Effector CD4-positive, alpha-beta T cell (primary cell): Measurements from ENCODE around the gene AMHR2.

Source experiments
- DNase-seq: peaks from one replicate; pipeline ENCODE4 v3.0.0-alpha.2; 2020

The AMHR2 gene

DNA sequence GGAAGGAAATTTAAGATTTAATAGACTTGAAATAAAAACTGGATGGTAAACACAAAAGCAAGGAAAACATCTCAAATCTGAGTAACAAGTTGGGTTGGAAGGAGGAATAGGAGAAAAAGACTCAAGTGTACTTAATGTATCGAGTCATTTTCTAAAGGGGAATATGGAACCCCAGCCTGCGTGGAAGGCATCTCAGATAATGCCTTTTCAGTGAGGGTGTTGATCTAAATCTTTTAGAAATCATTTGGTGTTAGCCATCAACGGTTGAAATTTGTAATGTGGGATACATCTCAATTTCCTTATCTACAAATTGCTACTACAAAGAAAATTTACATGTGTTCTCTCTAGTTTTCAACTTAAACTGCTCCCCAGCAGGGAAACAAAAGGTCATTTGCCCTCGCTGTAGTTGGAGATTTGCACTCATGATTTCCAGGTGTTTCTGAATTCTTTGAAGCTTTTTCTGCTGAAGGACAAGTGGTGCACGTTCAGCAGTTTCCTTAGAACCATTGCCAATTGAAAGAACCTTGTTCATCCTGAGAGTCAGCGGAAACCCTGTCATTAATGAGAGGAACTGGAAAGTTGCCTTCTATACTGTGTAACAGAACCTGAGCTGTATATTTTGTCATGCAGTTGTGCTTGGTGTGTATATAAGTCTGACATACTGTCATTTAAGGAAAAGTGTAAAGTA, 30.4 kb downstream of the AMHR2 start:
- DNase-seq: no peak

DNA sequence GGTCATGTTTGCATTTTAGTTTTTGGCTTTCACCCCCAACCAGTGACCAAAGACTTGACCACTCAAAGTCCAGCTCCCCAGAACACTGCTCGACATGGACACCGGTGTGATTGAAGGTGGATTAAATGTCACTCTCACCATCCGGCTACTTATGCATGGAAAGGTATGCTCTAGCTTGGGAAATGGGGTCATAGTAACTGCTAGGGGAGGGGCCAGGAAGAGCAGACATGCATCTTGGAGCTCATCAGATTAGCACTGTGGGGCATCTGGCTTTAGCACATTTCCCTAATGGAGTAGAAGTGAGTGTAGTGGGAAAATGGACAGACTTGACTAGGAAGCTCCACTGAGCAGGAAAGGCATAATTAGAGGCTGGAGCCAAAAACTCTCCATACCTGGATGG, 31.1 kb downstream of the AMHR2 start:
- DNase-seq: no peak

DNA sequence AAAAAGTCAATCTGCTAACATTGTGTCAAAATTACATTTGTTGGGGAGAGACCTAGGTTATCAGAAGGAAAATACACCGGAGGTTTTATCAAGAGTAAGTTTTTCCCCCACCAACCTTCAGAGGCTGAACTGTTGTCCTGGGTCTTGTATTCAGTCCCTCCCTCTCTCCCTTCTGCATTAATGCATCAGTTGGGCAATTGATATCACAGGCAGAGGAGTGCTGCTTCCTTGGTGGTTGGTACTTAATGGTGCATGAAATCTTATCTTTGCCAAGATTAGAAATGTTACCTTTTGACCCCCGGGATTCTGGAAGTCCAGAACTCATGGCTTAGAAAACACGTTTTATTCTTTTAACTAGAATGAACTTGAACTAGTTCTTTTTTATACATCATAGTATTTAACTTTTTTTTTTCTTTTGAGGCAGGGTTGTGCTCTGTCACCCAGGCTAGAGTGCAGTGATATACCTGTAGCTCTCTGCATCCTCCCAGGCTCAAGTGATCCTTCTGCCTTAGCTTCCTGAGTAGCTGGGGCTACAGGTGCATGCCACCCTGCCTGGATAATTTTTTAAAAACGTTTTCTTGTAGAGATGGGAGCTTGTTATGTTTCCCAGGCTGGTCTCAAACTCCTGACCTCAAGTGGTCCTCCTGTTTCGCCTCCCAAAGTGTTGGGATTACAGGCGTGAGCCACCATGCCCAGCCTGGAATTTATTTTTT, 33.2 kb downstream of the AMHR2 start:
- no peak for DNase-seq

DNA sequence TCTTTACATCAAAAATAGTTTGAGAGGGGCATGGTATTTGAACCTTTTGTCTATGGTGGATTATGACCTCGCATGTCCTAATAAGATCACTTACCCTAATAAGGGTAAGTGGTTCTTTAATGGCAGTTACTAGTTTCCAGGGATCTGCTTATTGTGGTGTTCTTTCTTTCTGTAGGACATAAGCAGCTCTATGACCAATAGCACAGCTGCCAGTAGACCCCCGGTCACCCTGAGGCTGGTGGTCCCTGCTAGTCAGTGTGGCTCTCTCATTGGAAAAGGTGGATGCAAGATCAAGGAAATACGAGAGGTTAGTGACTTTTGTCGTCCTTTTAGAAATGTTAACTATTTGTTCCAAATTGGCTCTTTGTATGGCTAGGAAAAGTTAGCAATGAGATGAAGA, 35.4 kb downstream of the AMHR2 start:
- no peak for DNase-seq

DNA sequence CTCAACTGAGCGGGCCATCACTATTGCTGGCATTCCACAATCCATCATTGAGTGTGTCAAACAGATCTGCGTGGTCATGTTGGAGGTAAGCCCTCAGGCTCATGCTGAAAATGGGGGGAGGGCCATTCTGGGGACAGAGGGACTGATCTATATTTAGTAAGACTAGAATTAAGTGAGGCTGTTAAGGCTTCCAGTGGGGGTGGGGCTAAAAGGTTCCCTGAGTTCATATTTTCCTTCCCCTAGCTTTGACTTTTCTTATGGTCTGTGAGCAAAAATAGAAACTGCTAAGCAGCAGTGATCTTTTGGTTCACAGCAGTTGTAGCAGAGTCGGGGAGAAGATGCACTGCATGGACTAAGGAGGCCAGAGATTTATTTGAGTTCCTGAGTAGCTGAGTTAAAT, 37.4 kb downstream of the AMHR2 start:
- no peak for DNase-seq

DNA sequence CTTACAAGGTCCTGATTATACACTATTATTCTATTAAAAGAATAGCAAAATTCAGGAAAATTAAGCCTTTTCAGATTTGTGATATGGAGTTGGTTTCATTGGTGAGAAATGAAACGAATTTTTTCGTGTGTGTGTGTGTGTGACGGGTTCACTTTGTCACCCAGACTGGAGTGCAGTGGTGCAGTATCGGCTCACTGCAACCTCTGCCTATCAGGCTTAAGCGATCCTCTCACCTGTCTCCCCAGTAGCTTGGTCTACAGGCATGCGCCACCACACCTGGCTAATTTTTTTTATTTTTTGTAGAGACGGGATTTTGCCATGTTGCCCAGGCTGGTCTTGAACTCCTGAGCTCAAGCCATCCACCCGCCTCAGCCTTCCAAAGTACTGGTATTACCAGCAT, 37.9 kb downstream of the AMHR2 start:
- DNase-seq: no peak

DNA sequence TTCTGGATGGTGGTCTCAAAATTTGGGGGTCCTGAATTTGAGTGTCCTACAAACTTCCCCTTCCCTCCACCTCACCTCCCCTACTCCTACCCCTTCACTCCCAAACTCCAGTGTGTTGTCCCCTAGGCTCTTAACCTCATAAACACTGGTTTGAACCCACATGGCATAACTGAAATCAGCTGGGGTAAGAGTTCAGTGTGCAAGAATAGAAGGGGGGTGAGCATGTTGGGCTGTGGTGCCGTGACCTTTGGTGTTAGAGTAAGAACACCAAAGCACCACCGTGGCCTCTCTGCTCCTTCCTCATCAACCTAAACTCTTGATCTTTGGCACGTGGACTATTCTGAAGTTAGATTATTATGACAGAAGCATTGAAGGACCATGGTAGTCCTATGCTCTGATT, 39.3 kb downstream of the AMHR2 start:
- DNase-seq: no peak

DNA sequence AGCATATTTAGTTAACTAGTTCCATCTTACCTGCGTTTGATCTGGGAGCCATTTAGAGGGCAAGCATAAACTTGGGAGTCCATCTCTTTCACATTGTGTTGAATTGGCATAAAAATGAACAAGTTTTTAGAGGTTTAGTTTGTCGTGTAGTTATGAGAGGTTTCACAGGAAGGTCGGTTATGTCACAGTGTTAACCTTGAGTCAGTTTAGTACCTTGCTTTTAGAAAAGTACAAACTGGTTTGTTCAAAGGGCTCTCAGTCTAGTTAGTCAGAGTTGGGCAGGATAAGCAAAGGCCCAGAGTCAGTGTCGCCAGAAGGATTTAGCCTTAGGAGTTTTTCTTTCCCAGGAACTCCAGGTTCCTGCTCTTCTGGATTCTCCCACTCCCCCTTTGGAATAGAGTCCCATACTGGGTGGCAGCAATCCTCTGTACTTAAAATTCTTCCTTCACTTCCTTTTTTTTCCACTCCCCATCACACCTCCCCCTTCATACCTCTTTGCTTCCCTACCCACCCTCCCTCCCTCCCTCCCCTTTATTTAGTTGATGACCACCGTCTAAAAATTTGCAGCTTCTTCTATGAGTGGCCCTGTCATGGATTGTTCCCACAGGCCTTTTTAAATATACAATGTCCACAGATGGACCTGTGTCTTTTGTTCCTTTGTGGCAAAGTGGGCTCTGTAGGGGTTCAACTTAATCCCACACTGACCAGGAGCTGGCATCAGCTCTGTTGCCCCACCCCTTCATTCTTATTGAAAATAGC, 40.3 kb downstream of the AMHR2 start:
- DNase-seq: no peak

DNA sequence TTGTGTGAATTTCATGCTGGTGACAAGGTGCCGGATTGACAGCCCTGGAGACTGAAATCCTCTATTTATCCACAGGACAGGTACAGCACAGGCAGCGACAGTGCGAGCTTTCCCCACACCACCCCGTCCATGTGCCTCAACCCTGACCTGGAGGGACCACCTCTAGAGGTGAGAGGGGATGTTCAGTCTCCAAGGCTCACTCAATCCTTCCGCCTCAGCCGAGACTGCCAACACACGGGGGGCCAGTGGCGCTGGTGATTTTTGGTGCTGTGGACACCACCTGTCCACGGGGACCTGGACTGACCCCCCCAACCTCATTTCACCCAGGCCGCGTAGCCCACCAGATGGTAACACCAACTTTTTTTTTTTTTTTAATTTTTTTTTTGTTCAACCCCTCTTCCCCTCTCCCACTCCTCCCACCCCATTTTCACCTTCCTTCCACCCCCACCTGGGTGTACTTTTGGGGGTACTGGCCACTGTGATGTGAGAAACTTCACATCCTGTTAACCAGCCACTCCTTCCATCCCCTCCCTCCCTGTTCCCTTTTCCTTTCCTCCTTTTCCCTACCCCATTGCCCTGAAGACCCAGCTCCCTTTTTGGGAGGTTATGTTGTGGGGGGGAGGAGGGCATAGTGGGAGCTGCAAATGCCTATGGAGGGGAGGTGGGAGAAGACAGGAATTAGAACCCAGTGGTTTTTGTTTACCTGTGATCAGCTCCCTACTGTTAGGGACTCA, 41.2 kb downstream of the AMHR2 start:
- DNase-seq: no peak

DNA sequence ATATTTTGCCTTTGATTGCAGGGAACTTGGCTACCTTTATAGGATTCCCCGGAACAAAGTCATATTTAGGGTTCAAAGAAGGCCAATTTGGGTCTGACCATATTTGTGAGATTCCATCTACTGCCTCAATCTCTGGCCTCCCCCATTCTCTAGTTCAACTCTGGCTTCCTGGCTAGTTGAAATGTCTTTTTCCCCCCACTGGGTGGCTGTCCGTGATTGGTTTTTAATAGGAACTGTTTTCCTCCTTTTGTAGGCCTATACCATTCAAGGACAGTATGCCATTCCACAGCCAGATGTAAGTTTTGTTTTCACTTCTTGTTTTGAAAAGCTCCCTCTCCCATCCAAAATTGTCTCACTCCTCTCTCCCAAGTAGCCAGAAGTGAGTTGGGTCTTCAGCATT, 42.0 kb downstream of the AMHR2 start:
- DNase-seq: no peak

DNA sequence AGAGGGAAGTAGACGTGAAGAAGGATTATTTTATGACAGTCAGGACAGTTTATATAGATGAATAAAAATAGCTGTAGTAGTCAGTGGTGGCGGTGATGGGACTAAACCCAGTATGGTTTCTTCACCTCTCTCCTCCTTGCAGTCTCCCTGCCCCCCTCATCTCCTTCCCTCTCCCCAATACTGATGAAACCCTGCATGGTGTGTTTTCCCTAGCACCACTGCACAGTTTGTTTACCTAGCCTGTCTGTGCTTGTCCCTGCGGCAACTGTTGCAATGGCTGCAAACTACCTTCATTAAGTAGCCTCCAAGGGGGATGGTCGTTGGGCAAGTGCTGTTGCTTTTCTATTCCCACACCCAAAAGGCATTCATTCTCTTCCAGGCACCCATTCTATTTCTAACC, 43.0 kb downstream of the AMHR2 start:
- no peak for DNase-seq

DNA sequence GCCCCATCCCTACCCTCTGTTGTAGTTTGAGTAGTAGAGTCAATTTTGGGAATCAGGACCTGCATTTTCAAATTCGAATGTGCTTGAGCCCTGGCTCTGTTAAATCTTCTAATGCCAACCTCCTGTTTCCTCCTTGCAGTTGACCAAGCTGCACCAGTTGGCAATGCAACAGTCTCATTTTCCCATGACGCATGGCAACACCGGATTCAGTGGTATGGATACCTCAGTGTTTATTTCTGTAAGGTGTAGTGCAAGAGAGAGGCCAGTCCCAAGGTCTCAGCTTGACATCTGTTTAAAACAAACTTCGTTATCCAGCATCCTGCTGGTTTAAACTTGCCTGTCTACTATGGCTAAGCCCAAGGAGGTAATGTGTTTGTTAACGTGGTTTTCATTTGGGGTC, 43.4 kb downstream of the AMHR2 start:
- DNase-seq: no peak

DNA sequence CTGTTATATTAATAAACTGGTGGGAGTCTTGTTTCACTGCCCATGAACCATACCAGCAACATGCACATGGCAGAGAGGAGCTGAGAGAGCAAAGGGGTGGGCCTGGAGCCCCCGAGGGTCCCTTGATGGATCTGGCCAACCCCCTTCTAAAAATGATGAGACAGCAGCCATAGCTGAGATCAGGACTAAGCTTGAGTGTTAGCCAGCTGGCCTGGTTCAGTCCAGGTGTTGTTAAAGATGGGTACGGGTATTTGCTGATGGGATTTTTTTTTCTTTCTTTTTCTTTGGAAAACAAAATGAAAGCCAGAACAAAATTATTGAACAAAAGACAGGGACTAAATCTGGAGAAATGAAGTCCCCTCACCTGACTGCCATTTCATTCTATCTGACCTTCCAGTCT, 44.2 kb downstream of the AMHR2 start:
- no peak for DNase-seq

DNA sequence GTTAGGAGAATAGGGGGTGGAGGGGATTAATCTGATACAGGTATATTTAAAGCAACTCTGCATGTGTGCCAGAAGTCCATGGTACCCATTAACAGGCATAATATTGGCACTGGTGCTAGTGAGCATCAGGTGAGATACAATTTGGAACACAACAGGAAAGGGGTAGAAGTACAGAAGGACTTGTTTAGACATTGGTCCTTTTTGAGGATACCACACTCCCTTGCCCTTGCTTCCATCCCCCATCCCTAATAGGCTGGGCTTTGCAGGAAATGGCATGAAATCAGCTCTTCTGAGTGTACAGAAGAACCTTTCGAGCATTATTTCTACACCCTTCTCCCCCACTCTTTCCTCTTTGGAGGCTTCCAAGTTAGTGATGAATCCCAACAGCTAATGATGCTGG, 44.6 kb downstream of the AMHR2 start:
- DNase-seq: no peak

DNA sequence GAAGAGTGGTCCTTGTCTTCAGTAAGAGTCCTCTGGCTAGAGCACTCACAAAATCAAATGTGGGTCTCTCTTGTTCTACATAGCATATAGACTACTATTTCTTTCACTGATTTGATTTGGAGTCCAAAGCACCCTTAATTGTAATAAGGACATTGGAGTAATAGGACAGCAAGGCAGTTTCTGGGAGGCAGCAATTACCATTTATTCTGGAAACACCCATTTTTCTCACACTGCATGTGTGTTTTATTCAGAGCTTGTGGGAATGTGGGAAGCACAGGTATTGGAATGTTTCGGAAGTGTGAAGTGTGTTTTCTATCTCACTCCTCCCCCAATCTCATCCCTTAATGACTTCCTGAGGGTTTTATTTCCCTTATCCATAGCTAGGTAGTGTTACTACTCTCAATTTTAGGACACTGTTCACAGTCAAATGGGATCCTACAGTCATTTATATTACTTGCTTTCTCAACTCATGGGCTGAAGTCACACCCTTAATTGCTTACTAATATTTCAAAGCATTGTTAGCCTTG, 48.5 kb downstream of the AMHR2 start:
- no peak for DNase-seq

DNA sequence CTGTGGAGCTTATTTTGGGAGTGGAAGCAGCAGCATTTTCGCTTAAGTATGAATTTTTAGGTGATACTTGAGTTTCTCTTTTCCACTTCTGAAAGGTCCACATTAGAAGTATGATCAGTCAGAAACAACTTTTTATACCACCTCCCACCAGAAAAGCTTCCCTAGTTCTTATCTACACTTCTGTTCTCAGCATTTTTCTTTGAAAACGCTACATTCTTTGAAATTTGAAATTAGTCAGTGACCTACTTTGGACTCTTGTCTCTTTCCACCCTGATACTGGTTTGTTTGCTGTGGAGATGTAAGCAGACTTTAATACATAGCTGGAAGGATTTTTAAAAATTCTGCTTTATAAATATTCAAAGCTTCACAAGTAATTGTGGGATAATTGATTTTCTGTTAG, 50.4 kb downstream of the AMHR2 start:
- no peak for DNase-seq

DNA sequence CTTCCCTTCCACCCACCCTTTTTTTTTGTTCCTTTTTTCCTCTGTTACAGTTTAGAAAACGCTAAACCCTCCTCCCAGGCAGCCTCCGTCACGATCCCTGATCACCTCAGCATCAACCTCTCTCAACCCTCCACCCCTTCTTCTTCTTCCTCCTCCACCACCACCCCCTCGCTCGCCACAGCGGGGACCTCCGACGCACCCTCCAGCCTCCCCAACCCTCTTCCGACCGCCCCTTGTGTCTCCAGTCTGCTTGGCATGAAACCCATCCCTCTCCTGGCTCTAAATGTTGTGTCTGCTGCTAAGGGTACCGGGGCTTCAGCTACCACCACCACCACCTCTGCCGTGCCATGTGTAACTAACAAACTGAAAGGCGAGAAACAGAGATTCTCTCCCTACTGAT, 51.2 kb downstream of the AMHR2 start:
- no peak for DNase-seq

DNA sequence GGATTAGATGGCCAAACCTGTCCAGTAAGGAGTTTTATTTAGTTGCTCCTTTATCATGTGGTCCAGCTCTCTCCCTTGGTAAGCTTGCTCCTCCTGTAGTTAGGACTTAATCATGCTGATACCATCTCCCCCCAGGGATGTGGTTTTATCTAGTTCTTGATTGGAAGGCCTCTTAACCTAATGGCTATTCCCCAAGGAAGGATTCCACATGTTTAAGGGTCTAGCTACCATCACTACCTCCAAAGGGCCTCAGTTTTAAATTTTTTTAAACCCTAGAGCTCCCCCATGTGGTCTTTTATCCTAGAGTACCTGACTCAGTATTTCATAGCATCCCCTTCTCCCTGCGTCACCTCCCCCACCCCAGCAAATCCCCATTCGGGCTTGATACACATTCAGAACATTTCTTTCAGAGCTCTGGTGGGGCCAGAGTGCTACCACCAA, 53.1 kb downstream of the AMHR2 start:
- DNase-seq: no peak

DNA sequence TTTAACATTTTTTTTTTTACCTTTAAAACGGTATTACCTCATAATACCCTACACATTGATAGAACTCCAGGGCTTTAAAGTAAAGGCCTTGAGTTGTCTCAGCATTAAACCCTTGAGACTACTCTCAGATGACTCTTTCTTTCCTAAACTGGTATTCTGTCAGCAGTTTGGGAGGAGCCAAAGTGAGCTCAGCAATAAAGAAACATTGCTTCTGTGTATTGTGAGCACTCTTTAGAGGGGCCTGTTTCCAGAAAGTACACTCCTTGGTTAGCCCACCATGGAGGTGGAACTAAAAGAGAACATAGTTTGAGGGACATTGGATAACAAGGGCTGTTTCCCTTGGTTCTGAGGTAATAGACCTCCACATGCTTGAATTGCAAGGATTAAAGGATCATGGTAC, 55.2 kb downstream of the AMHR2 start:
- no peak for DNase-seq

DNA sequence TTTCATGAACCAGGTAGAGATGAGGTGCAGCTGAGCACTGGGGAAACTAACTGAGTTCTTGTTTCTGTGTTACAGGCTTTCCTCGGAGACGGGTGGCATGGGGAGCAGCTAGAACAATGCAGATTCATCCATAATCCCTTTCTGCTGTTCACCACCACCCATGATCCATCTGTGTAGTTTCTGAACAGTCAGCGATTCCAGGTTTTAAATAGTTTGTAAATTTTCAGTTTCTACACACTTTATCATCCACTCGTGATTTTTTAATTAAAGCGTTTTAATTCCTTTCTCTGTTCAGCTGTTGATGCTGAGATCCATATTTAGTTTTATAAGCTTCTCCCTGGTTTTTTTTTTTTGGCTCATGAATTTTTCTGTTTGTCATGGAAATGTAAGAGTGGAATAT, 55.7 kb downstream of the AMHR2 start:
- no peak for DNase-seq

DNA sequence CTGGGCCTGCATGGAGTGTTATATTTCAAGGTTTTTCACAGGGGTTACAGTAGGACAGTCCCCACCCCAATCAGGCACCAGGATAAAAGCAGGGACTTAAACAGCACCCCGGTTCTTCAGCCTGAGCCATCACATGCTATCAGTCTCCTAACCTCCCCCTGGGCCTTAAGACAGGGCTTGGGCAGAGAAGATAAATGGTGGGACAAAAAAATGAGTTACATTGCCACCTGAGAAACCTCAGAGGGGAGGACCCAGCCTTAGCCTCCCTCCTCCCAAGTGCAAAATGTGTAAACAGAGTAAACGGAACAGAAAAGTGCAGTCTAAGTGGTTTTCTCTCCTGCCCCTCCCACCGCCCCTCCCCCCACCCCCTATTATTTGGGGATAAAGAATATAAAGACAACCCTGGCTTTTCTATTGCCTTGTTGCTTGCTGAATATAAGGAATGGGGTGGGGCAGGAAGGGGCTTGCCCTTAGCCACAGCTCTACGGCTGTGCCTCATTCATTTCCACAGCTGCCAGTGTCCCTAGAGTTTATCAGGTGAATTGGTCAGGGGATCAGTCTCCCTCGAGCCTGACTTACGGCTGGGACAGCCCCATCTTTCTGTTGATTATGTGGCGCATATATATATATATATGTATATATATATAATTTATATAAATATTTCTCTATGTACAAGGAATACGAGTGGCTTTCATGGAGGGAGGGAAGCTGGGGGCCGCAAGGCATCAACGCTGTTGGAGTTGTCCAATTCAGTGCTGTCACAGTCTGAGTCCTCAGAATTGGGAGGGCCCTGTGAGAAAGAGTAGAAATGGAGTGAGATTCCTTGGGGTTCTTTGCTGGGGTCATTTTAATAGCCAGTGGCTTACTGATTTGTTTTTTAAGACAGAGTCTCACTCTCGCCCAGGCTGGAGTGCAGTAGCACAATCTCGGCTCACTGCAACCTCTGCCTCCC, 57.1 kb downstream of the AMHR2 start:
- DNase-seq: no peak
